Stimulated activated CD4-positive, alpha-beta T cell treated with anti-CD3 and anti-CD28 coated beads, Interleukin-1b, Interleukin-23, amount 100 ng/mL, for 4 hours (primary cell): ENCODE measurements around the gene UNC80.

Experiments used
- DNase-seq, 2 donors: peaks; one replicate each; pipeline ENCODE4 v3.0.0-alpha.2; 2020; ENCODE audit warnings: low read depth in 2 of 2

UNC80 gene

GRCh38 chr2:210028178-210028577 lies 256.5 kb downstream of the UNC80 start:
- no peak for DNase-seq

DNA sequence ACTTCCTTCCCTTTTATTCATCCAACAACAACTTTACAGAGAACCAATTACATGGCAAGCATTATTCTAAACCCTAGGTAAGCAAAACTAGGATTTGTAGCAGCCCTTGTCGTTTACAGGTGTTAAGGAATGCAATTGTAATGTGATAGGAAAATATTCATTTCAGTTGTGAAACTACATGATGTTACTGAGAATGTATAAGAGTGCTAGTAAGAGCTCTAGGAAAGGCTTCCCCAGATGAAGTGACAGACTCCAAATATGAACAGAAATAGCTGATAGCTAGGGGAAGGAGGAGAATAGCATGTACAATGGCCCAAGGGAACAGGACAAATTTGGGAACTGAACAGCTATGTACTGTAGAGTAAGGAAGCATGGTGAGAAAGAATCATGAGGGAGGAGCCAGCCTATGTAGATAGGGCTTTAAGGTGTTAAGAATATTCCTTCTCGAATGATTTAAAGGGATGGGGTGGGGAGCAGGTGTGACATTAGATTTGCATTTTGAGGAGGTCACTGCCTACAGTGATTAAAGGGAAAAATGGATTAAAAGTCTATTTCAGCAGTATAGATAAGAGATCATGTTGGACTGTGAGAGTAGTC lies 262.6 kb downstream of the UNC80 start:
- DNase-seq: no peak

GRCh38 chr2:210035679-210036078 lies 264.0 kb downstream of the UNC80 start:
- DNase-seq: no peak

GRCh38 chr2:210038078-210038477 lies 266.4 kb downstream of the UNC80 start:
- no peak for DNase-seq

- no peak for DNase-seq
Observed at GRCh38 chr2:210046851-210047500, 275.3 kb downstream of the UNC80 start.
